Calu3 (cell line): Measurements from ENCODE around the gene TIGD6. TPM values are rescaled to one million over a fixed set of nuclear protein-coding genes. Genes with fewer than 3 reads are reported as not detected.

Experiments
- BruUV-seq: library from RNA; stranded (reverse); fragments of 400-500 nt; replicated peaks from 2 replicates; lab custom pipeline; 2021; lab: Mats Ljungman, UMichigan
- CTCF ChIA-PET: fragments of 300-600 bp; sonication (Branson Sonifier 250); formaldehyde crosslinking; loops from one replicate; lab custom pipeline; 2022; ENCODE audit warnings: antibody characterized with exemption; lab: Charles Lee
- DNase-seq: peaks from one replicate; pipeline ENCODE4 v3.0.0; 2022
- H3K27ac Mint-ChIP-seq: one replicate; pipeline ENCODE4 v1.8.0; 2022; ENCODE audit warnings: mixed read lengths; ENCODE audit not compliant: unreplicated experiment
- H3K27me3 Mint-ChIP-seq: one replicate; pipeline ENCODE4 v1.8.0; 2022; ENCODE audit warnings: mixed read lengths; ENCODE audit not compliant: unreplicated experiment
- H3K36me3 Mint-ChIP-seq: one replicate; pipeline ENCODE4 v1.8.0; 2022; ENCODE audit warnings: mild to moderate bottlenecking, moderate library complexity, mixed read lengths; ENCODE audit not compliant: insufficient read depth, unreplicated experiment
- H3K4me1 Mint-ChIP-seq: one replicate; pipeline ENCODE4 v1.8.0; 2022; ENCODE audit warnings: mild to moderate bottlenecking, low read depth, mixed read lengths; ENCODE audit not compliant: unreplicated experiment
- H3K4me3 Mint-ChIP-seq: one replicate; pipeline ENCODE4 v1.8.0; 2022; ENCODE audit warnings: mild to moderate bottlenecking, low read depth, moderate library complexity, mixed read lengths; ENCODE audit not compliant: unreplicated experiment
- H3K9me3 Mint-ChIP-seq: one replicate; pipeline ENCODE4 v1.8.0; 2022; ENCODE audit warnings: low read depth, mixed read lengths; ENCODE audit not compliant: unreplicated experiment
- intact Hi-C: fragments of 100-400 bp; cut with micrococcal nuclease; formaldehyde crosslinking; loops from one replicate; pipeline ENCODE4 v1.10.0; 2022; ENCODE audit not compliant: unreplicated experiment
- total RNA-seq: library from RNA; stranded (reverse); gene quantifications from 2 replicates; pipeline ENCODE4 v1.2.3, GENCODE V29; 2022
- TF ChIP-seq, protein P1 (sequence below): fragments of 200-600 bp; IDR thresholded peaks from one replicate; pipeline ENCODE4 v1.8.0; 2022; ENCODE audit warnings: antibody characterized with exemption; ENCODE audit not compliant: unreplicated experiment

The TIGD6 gene
- total RNA-seq, 1 experiment from 2014 or later, result 5.2 TPM

DNA sequence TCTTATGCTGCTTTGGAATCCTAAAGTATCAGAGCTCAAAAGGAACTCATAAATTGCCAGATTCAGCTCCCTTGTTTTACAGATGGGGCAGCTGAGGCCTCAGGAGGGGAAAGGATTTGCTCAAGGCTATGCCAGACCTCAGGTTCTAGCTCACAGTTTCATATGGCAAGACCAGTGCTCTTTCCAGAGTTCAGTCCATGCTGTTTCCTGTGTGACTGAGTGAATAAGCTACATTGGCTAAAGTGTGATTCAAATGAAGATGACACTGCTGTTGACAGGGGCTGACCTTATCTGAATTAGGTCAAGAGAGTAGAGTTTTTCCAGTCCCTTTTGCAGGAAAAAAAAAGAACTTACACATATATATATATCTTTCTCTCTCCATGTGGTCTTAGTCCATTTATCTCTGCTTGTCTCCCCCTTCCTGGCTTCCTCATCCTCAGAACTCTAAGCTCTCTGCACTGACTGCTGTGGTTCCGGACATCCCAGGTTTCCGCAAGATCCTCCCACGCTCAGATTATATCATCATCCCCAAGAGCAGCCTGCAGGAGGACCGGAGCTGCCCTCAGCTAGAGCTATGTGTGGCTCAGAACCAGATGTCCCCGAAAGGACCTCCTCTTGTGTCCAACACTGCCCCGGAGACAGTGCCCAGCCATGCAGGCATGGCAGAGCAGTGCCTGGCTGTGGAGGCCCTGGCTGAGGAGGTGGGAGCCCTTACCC is 9.4 kb upstream of the TIGD6 start:
- intact Hi-C loops, result no loop called here
- TF ChIP-seq, protein P1, sequence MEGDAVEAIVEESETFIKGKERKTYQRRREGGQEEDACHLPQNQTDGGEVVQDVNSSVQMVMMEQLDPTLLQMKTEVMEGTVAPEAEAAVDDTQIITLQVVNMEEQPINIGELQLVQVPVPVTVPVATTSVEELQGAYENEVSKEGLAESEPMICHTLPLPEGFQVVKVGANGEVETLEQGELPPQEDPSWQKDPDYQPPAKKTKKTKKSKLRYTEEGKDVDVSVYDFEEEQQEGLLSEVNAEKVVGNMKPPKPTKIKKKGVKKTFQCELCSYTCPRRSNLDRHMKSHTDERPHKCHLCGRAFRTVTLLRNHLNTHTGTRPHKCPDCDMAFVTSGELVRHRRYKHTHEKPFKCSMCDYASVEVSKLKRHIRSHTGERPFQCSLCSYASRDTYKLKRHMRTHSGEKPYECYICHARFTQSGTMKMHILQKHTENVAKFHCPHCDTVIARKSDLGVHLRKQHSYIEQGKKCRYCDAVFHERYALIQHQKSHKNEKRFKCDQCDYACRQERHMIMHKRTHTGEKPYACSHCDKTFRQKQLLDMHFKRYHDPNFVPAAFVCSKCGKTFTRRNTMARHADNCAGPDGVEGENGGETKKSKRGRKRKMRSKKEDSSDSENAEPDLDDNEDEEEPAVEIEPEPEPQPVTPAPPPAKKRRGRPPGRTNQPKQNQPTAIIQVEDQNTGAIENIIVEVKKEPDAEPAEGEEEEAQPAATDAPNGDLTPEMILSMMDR, result no peak
- Mint-ChIP-seq H3K36me3 (peaks cover 45% of the 10 kb centered on the region), H3K27me3 (no peaks in the 10 kb centered on the region), H3K27ac (no peak overlapping the region), H3K4me3 (no peak overlapping the region), H3K9me3 (no peaks in the 10 kb centered on the region), H3K4me1 (no peaks in the 10 kb centered on the region)
- BruUV-seq, result no TSS peak
- CTCF ChIA-PET, result interaction anchor here (0.9 kb wide), 1 partner anchor 196 kb away, joined by 3 read pairs; no protein-coding TSS in a partner anchor
- no peak for DNase-seq

DNA sequence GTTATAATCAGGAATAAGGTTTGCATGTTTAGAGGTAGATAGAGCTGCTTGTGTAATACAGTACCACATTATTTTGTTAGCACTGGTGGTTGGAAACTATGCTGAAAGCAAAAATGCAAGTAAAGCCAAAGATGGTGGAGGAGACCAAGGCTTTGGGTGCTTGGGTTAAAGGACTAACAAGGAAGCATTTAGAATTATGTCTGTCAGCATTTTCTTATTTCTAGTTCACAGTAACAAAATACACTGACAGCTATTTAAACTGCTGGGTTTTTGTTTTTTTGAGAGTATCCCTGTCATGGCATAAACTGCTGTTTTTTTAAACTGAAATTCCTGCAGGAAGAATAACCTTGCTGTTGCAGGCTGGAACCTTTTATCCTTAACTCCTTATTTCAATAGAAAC is 6.6 kb upstream of the TIGD6 start:
- H3K9me3 Mint-ChIP-seq, result no peaks in the 10 kb centered on the region
- intact Hi-C loops, result no loop called here
- CTCF ChIA-PET, result interaction anchor here (0.6 to 1.6 kb wide), 2 partner anchors 15 to 357 kb away, joined by 3 to 5 read pairs; no protein-coding TSS in a partner anchor

GRCh38 chr5:150006318-150006717 is 5.9 kb upstream of the TIGD6 start:
- no peaks in the 10 kb centered on the region for H3K9me3 Mint-ChIP-seq
- no peak overlapping the region for H3K4me3 Mint-ChIP-seq
- intact Hi-C loops, result no loop called here
- no peaks in the 10 kb centered on the region for H3K27me3 Mint-ChIP-seq
- H3K36me3 Mint-ChIP-seq, result peaks cover 51% of the 10 kb centered on the region
- peaks cover 19% of the 10 kb centered on the region for H3K4me1 Mint-ChIP-seq
- no TSS peak for BruUV-seq
- H3K27ac Mint-ChIP-seq, result no peak overlapping the region
- TF ChIP-seq, protein P1, result no peak
- no peak for DNase-seq
- CTCF ChIA-PET, result interaction anchor here (0.5 to 1.6 kb wide), 2 partner anchors 10 to 16 kb away, joined by 3 to 5 read pairs; no protein-coding TSS in a partner anchor

More for the DNA sequence above, 6.6 kb upstream of the TIGD6 start:
- DNase-seq, result no peak
- Mint-ChIP-seq H3K27me3 (no peaks in the 10 kb centered on the region), H3K36me3 (peaks cover 47% of the 10 kb centered on the region), H3K4me3 (no peak overlapping the region), H3K4me1 (peaks cover 13% of the 10 kb centered on the region), H3K27ac (no peak overlapping the region)
- TF ChIP-seq, protein P1, result no peak
- BruUV-seq, result no TSS peak

- TSS peak; percentile 59 for BruUV-seq
- Mint-ChIP-seq H3K27ac (peak overlapping the region; percentile 57), H3K36me3 (peaks cover 66% of the 10 kb centered on the region), H3K4me3 (peak overlapping the region; percentile 88), H3K4me1 (peaks cover 38% of the 10 kb centered on the region), H3K9me3 (no peaks in the 10 kb centered on the region), H3K27me3 (no peaks in the 10 kb centered on the region)
- CTCF ChIA-PET, result interaction anchor here (0.6 to 1.6 kb wide), 2 partner anchors 221 to 369 kb away, joined by 3 read pairs; no protein-coding TSS in a partner anchor
- intact Hi-C loops, result loop anchor here (2.0 kb wide), 1 partner anchor 19 kb away; no protein-coding TSS in a partner anchor
- DNase-seq, result peak; percentile 61
- TF ChIP-seq, protein P1, result peak; percentile 74
Measured at GRCh38 chr5:150001660-150002486, 1.4 kb upstream of the TIGD6 start.
